NCI-H187 treated with DMSO at 0.1 percent for 48 hours (cell line): ENCODE data around the gene TEX50.
"Not testable (repeated sequence)": the region's sequence is repeated elsewhere in the genome, so short reads cannot be mapped to it uniquely, and the experiment has no call there.

Experiments used
- DNase-seq: peaks from one replicate; lab custom pipeline; 2025; lab: John Stamatoyannopoulos, UW

TEX50 gene

DNA sequence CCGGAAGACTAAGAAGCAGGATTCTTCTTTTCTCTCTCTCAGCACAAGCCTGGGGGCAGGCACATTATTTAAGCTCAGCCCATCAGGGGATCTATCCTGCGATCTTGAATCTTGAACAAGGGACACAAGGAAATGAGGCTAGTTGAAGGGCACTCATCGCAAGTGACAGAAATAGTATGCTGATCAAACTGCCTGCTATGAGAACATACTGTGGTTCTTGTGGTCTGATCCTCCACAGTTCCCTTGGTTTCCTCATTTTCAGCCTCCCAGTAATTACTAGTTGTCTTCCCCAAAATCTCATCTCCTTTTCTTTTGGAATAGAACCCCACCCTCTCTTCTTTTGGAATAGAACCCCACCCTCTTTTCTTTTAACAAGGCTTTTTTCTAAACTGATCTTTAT lies 28.0 kb downstream of the TEX50 start:
- DNase-seq: no peak

DNA sequence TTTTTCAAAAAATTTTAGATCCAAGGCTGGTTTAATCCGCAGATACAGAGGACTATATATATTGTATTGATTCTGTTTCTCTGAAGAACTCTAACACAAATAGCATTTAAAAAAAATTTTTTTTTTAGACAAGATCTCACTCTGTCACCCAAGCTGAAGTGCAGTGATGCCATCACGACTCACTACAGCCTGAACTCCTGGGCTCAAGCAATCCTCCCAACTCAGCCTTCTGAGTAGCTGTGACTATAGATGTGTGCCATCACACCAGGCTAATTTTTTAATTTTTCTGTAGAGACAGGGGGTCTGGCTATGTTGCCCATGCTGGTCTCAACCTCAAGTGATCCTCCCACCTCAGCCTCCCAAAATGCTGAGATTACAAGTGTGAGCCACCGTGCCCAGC lies 31.5 kb downstream of the TEX50 start:
- DNase-seq: no peak

DNA sequence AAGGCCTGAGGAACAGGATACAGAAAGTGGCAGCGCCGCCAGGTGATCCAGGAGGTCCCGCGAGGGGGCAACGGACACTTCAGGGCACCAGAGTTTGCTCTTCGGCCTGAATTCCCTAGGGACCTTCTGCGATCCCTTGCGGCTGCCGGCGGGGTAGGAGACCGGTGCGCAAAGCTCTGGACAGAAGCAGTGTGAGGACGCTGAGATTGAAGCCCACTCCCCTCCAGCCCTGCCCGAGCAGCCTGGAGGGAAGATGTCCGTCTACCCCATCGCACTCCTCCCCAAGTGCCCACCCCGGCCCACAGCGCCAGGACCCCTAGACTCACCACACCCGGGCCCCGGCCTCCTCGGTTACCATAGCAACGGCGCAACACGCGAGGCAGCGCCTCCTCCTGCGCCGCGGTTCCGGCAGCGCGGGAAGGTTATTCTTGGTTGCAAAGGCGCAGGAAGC lies 34.4 kb downstream of the TEX50 start, which contains the start of gene ANKRD45:
ANKRD45 (minus strand) TSS at position 361 of the 451 bp plus-strand sequence. CDS start 10,433 bp downstream, outside the sequence.
- DNase-seq: no peak

DNA sequence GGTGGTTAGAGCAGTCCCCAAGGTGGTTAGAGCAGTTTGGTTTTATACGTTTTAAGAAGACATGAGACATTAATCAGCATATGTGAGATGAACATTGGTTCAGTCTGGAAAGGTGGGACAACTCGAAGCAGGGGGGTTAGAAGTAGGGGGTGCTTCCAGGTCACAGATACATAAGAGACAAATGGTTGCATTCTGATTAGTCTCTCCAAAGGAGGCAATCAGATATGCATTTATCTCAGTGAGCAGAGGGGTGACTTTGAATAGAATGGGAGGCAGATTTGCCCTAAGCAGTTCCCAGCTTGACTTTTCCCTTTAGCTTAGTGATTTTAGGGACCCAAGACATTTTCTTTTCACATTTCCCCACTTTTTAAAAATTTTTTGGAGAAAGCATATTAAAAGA lies 39.4 kb downstream of the TEX50 start:
- DNase-seq: not testable (repeated sequence)

DNA sequence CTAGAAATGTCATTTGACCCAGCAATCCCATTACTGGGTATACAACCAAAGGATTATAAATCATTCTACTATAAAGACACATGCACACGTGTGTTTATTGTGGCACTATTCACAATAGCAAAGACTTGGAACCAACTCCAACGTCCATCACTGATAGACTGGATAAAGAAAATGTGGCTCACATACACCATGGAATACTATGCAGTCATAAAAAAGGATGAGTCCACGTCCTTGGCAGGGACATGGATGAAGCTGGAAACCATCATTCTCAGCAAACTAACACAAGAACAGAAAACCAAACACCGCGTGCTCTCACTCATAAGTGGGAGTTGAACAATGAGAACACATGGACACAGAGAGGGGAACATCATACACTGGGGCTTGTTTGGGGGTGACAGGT lies 45.0 kb downstream of the TEX50 start:
- DNase-seq: not testable (repeated sequence)

DNA sequence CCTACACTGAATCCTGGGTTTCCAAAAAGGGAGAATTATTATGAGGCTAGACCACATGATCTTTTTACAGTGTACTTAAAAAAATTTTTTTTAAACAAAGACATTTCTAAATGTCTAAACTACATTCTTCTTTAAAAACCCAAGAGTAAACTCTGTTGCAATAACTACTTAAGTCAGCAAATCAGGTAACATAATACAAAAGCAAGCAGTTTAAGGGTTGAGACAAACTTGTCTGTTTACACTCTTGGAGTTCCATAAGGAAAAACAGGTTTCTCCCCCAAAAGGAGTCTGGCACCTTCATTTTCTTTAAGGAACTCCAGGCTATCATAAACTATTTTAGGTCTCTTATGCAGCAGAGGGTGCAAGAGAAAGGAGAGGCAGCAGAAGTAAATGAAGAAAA lies 47.0 kb downstream of the TEX50 start:
- no peak for DNase-seq

DNA sequence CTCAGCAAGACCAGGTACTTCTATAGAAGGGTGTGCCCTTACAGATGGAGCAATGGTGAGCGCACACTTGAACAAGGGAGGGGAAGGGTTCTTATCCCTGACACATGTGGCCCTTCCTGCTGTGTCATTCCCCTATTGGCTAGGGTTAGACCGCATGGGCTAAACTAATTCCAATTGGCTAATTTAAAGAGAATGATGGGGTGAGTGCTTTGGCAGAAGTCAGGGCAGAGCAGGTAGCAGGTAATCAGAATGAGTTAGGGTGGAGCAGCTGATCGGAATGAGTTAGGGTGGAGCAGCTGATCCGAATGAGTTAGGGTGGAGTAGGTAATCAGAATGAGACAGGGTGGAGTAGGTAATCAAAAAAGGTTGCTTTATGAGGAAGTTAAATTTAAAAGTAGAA lies 48.7 kb downstream of the TEX50 start:
- not testable (repeated sequence) for DNase-seq

DNA sequence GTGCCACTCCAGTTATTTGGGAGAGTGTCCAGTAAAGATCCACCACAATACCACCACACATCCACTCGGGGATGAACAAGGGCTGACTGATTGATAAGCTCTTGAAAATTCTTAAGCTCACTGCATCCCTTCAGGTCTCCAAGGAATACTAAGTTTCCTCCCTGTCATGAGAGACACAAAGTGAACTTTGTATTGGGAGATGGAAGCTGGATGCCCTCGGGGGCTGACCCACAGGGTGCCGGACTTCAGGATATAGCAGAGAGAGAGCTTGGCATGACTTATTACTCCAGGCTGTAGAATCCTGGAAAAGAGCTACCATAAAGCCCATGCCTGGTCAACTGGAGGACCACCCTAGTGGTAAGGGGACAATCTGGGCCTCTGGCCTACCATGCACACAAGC lies 50.0 kb downstream of the TEX50 start:
- DNase-seq: not testable (repeated sequence)
